Stimulated activated CD4-positive, alpha-beta T cell treated with anti-CD3 and anti-CD28 coated beads, Interleukin-12 subunit alpha, Interleukin-12 subunit beta, amount 100 ng/mL, for 4 hours (primary cell): ENCODE data around the gene DOK5.
"Not testable (repeated sequence)": the region's sequence is repeated elsewhere in the genome, so short reads cannot be mapped to it uniquely, and the experiment has no call there.

Experiments
- DNase-seq: peaks from one replicate; pipeline ENCODE4 v3.0.0-alpha.2; 2020

DOK5 gene

DNA sequence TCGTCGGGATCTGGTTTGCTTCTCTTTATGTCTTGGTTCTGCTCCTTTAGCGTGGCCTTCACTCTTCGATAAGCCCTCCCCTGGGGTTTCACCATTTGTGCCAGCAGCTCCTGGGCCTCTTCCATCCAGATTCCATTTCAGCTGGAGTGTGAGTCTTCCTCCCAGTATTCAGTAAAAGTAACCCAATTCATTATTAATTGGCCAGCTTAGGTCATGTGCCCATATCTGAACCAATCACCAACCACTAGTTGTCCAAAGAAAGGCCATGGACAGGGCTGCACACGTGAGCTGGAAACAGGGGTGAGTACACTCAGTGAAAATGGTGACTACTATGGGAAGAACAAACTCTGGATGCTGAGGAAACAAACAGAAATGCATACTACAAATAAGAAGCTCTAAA, 2.8 kb upstream of the DOK5 start:
- DNase-seq = no peak

DNA sequence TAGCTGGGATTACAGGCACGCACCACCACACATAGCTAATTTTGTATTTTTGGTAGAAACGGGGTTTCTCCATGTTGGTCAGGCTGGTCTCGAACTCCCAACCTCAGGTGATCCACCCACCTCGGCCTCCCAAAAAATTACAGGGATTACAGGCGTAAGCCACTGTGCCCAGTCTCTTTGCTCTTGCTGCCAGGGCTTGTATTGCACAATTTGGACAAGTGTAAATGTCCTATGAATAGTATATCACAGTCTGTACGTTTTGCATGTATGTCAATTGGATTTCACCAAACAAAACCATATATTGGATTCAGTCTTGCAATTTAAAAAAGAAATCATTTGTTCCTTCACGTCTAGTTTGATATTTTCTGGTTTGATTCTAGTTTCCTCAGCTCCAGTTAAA, 2.1 kb upstream of the DOK5 start:
- DNase-seq = no peak

DNA sequence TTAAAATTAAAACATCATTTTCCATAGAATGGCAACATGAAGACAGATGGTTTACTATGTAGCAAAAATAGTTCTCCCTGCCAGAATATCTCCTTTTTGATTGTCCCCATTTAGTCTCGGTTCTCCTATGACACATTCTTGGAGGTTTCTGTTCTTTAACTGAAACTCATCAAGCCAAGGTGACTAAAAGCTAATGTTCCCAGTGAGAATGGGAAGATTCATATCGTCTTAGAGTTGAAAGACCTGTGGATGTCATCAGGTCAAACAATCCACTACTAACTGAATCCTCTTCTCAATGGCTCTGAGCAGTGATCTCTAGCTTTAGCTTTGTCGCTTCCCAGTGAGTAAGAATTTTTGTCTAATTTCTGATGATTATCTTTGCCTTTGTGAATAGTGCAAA, 1.3 kb upstream of the DOK5 start:
- no peak for DNase-seq

GRCh38 chr20:54474866-54475265, 527 bp upstream of the DOK5 start:
- no peak for DNase-seq

GRCh38 chr20:54476169-54477009, 996 bp downstream of the DOK5 start:
- no peak for DNase-seq

GRCh38 chr20:54477191-54477955, 2.0 kb downstream of the DOK5 start:
- DNase-seq = no peak

- no peak for DNase-seq
These were observed 3.9 kb downstream of the DOK5 start for GRCh38 chr20:54479138-54479906.

- DNase-seq = not testable (repeated sequence)
These were observed 4.5 kb downstream of the DOK5 start for GRCh38 chr20:54479937-54480336.

- no peak for DNase-seq
These were observed 6.0 kb downstream of the DOK5 start for GRCh38 chr20:54481442-54481841.

GRCh38 chr20:54485631-54486030, 10.2 kb downstream of the DOK5 start:
- no peak for DNase-seq

- DNase-seq = no peak
These were observed 11.2 kb downstream of the DOK5 start for GRCh38 chr20:54486585-54486984.

GRCh38 chr20:54488442-54488841, 13.0 kb downstream of the DOK5 start:
- no peak for DNase-seq

DNA sequence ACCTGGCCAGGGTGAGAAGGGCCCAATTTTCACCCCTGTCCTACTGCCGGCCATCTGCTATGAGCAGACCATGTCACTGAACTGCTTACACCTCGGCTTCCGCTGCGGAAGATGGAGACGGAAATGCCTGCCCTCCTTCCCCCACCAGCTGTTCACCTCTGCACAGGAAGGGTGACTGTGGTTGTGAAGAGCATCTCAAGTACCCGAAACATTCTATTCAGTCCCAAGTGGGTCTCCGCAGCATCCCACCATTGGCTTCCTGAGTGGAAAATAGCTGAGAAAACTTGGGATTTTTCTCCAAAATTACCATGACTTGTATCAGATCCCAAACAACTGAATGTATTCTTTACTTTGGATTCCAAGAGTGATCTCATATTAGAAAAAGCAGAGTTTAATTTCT, 16.1 kb downstream of the DOK5 start:
- DNase-seq = no peak

GRCh38 chr20:54494303-54495006, 19.1 kb downstream of the DOK5 start:
- DNase-seq = no peak

- no peak for DNase-seq
These were observed 22.7 kb downstream of the DOK5 start for GRCh38 chr20:54497931-54498718.

DNA sequence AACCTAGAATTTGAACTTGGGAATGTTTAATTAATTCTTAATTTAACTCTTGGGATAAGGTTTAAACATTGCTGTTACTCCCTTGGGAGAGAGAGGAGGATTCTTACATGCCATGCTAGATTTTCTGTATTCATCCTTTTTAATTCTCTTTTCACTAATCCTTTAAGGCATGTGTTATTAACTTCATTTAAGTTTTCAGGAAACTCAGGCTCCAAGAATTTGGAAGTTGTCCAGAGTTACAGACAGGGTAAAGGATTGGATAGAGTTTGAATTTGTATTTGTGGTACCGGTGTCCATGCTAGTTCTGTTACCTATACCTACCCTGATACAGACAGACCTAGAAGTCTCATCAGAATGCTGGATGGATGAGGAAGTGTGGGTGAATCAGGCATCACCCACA, 23.7 kb downstream of the DOK5 start:
- DNase-seq = no peak

DNA sequence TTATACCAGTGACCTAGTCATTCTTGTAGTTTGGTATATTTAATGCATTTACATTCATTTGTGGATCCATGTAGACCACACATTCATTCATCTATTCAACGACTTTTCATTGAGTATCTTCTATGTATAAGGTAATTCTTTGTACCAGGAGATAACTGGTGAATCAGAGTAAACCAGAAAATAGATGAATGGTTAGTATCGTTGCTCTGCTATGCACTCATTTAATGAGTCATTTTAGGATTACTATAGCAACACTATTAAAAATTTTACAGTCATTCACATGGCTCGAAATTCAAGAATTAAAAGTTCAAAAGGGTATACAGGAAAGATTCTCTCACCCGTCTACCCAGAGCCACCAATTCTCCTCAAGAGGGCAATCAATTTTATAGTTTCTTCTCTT, 26.8 kb downstream of the DOK5 start:
- DNase-seq = no peak

DNA sequence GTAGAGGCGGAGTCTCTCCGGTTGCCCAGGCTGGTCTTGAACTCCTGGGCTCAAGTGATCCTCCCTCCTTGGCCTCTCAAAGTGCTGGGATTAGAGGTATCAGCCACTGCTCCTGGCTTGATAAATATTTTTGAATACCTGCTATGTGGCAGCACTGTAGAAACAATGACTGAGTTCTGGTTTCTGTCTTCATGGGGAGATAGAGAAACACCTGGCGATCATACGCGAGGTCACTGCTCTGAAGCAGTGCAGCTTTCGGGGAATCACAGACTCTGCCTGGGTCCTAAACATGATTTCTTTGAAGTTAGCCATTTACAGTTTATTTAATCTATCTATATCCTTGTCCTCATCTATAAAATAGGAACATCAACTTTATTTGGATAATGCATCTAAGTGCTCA, 31.2 kb downstream of the DOK5 start:
- no peak for DNase-seq

DNA sequence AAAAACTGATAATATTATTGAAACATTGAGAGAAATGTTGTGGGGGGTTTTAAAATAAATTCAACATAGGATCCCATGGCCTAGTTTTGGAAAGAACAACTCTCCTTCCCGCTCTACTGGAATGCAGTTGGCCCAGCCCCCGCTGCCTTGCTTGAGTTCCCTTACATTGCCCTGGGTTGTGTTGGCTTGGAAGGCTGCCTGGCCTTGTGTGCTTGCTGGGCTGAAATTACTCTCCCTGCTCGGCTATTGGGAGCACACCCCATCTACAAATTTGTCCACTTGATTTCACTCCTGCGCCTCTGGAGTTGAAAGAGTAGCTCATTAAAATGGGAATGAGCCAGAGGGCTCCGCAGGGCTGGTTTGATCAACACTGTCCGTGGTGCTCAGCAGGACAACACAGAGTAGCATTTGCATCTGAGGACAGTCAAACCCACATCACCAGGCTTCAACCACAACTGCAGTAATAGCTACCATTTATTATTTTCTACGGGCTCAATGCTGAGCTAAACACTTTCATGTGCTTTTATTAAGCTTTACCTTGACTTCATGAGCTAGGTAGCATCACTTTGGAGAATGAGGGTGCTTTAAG, 35.2 kb downstream of the DOK5 start:
- no peak for DNase-seq

DNA sequence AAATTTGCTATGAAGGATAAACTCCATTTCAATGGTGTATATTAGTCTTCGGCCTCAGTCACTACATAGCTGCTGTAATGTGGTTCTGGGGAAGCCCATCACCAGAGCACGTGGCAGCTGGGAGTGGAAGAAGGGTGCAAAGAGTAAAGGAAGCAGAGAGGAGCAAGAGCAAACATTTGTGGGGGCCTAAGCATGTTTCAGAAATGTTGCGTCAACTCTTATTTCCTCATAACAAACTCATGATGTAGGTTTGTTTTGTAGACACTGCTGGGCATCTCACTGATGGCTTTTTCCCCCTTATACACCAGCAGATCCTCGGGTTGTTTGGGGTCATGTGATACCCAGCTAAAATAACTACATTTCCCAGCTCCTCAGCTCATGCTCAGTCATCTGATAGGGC, 37.3 kb downstream of the DOK5 start:
- DNase-seq = no peak

DNA sequence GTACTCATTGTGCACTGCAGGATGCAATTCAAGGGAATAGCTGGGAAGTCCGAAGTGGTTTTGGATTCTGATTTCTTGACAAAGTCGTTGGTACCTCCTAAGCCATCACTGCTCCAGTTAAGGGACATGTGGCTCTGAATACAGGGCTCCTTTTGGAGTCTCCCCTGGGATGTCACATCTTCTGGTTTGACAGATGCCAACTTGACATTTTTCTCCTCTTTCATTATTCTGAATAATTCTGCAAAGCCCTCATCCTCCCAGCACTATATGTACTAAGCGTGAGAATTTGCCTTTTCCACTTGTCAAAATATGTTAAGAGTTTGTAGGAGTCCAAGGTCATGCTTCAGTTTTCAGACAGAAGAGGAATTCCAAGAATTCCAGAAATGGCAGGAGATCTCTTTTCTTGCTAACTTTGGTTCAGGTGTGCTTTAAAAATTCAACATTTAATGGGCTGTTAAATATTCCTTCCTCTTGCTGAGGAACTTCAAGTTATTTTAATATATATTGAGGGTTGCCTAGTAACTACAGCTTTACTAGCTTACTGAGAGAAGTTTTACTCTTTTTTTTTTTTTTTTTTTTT, 38.7 kb downstream of the DOK5 start:
- DNase-seq = no peak
